ENCODE results near the gene GJC1.

DNA sequence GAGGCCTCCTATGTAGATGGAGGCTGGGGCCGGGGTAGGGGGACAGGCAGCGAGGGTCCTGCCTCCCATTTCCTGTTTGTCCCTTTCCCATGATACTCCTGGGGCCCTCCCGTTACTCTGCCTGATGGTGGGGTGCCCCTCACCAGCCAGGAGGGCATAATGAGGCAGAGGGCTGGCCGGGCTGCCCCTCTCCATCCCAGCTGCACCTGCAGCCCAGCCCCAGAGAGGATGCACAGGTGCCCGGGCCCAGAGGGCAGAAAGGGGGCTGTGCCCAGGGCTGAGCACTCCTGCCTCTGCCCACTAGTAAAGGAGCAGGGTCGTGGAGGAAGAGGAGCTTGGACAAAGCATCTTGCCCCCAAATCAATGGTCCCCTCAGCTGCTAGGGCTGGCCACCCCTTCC is 60.9 kb downstream of the GJC1 start:
- TF ChIP-seq, protein P1, sequence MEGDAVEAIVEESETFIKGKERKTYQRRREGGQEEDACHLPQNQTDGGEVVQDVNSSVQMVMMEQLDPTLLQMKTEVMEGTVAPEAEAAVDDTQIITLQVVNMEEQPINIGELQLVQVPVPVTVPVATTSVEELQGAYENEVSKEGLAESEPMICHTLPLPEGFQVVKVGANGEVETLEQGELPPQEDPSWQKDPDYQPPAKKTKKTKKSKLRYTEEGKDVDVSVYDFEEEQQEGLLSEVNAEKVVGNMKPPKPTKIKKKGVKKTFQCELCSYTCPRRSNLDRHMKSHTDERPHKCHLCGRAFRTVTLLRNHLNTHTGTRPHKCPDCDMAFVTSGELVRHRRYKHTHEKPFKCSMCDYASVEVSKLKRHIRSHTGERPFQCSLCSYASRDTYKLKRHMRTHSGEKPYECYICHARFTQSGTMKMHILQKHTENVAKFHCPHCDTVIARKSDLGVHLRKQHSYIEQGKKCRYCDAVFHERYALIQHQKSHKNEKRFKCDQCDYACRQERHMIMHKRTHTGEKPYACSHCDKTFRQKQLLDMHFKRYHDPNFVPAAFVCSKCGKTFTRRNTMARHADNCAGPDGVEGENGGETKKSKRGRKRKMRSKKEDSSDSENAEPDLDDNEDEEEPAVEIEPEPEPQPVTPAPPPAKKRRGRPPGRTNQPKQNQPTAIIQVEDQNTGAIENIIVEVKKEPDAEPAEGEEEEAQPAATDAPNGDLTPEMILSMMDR (IDR thresholded peaks at IDR 0.05): no peak
- TF ChIP-seq POLR2A (IDR thresholded peaks at IDR 0.05): no peak
- TF ChIP-seq EP300 (IDR thresholded peaks at IDR 0.05): no peak

Measured in ovary (tissue), 3 donors.